ENCODE results near the gene OR2V2. TPM values are rescaled to one million over a fixed set of nuclear protein-coding genes. Genes with fewer than 3 reads are reported as not detected.
"Not testable (repeated sequence)": the region's sequence is repeated elsewhere in the genome, so short reads cannot be mapped to it uniquely, and the experiment has no call there.

OR2V2 gene
- total RNA-seq, 1 donor from 2014 or later: not detected

GRCh38 chr5:181168595-181169118 lies 21.3 kb downstream of the OR2V2 start:
- no peak for DNase-seq (ENCODE audit: low read depth, low spot score)

GRCh38 chr5:181169459-181170236 lies 22.3 kb downstream of the OR2V2 start:
- not testable (repeated sequence) for DNase-seq (ENCODE audit: low read depth, low spot score)

- no peak for DNase-seq (ENCODE audit: low read depth, low spot score)
These were observed 22.9 kb downstream of the OR2V2 start for GRCh38 chr5:181170237-181170825.

DNA sequence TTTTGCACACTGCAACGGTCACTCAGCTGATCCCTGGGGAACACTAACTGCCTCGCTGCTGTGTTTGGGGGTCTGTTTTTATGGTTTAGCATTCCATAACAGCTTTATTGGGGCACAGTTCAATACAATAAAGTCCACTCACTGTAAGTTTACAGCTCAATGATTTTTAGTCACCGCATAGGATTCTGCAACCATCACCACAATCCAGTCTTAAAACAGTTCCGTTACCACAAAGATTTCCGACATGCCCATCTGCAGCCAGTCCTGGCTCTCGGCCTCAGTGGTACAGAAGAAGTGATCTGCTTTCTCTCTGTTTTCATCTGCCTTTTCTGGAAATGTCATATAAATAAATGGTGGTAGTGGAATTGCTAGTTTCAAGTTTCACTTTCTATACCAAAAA lies 23.6 kb downstream of the OR2V2 start:
- DNase-seq (ENCODE audit: low read depth, low spot score): no peak

DNA sequence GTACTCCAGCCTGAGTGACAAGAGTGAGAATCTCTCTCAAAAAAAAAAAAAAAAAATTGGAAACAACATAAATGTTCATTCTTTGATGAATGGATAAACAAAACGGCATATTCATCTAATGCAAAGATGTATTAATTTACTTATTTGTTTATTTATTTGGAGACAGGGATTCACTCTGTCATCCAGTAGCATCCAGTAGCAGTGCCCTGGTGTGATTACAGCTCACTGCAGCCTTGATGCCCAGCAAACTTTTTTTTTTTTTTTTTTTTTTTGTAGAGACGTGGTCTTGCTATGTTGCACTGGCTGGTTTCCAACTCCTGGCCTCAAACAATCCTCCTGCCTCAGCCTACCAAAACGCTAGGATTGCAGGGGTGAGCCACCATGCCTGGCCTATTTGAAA lies 24.4 kb downstream of the OR2V2 start:
- DNase-seq (ENCODE audit: low read depth, low spot score): no peak

DNA sequence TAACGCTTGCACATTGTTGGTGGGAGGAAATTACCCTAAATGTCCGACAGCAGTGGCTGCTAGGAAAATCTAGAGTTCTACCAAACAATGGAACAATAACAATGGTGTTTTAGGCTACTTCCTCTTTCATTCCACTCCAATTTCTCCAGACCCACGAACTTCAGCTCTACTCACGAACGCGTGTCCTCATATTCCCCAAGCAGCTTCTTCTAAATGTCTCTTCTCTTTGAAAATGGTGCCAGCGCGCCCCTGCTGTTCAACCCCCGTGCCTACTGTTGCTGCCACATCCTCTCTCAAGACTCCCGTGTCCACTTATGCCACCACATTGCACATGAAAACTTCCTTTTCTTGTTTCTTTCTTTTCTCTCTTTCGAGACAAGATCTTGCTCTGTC lies 25.6 kb downstream of the OR2V2 start:
- DNase-seq (ENCODE audit: low read depth, low spot score): no peak

DNA sequence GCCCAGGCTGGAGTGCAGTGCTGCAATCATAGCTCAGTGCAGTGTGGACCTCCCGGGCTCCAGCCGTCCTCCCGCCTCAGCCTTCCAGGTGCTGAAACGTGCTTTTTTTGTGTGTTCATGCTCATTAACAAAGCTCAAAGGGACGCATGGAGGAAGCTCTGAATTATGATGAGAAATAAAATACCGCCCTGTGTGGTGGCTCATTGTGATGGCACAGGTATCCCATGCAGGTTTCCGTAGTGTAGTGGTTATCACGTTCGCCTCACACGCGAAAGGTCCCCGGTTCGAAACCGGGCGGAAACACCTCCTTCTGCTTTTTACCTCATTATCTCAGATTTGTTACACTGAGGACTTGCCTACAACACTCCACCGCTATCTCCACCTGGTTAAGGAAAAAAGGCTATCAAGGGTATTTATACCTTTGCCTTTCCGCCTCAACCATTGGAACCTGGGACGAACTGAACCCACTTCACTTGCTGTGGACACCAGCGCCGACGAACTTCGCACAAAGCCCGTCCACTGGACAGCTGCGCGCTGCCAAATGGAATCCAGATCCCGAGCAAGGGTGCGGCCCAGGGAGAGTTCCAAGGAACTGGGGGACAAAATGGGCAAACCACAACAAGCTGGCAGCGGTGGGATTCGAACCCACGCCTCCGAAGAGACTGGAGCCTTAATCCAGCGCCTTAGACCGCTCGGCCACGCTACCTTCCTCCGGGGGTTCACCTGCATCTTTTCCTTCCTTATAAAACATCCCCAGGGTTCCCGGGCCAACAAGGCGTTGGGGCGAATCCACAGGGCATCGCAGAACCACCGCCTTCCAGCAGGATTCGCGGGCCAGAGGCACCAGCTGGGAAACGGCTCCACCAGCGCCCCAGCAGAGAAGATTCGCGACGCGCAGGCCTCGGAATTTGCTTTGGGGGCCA lies 26.3 kb downstream of the OR2V2 start:
- no peak for DNase-seq (ENCODE audit: low read depth, low spot score)

- DNase-seq (ENCODE audit: low read depth, low spot score): no peak
These were observed 29.0 kb downstream of the OR2V2 start for GRCh38 chr5:181176254-181176952.

GRCh38 chr5:181177559-181177958 lies 30.2 kb downstream of the OR2V2 start:
- DNase-seq (ENCODE audit: low read depth, low spot score): not testable (repeated sequence)

DNA sequence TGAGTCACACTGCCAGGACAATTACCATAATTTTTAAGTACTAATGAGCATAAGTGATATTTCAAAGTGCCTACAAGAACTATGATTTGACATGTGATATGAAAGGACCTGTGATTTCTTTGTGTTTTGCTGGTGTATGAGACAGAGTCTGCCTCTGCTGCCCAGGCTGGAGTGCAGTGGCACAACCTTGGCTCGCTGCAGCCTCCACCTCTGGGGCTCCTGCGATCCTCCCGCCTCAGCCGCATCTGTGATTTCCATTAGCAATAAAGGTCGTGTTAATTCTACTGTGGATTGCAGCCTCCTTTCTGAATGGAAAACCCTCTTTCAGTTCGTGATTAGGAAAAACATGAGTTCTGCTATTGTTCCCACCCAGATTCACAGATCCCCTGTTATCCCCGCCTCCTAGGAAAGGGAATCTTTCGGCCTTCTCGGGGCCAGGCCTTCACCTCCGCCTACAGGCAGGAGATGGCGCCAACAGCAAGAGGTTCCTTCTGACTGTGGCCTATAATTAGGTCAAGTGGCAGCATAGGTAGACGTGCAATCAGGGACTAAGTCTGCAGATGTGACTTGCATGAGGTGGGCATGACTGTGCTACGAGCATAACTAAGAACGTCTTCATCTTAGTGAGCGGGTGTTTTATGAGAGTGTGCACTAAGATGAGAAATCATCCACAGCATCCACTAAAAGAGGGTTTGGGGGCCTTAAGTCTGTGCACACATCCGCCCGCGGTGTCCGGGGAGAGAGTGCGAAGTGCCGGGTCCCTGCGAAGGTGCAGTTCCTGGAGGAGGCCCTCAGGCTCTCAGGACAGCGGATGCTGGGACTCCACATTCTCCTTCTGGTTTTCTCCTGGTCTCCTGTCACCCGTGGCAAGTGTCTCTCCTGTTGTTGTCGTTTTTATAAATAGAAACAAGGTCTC lies 34.5 kb downstream of the OR2V2 start:
- no peak for DNase-seq (ENCODE audit: low read depth, low spot score)

DNA sequence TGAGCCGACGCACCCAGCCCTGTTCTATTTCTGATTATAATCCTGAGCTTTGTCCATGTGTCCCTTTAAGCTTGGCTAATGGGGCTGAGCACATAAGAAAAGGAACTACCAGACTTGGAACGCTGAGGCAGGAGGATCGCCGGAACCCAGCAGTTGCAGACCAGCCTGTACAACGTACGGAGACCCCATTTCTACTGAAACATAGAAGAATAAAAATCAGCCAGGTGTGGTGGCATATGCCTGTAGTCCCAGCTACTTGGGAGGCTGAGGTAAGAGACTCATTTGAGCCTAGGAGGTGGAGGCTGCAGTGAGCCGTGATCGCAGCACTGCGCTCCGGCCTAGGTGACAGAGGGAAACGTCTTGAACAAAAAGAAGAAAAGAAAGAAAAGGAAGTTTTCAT lies 35.3 kb downstream of the OR2V2 start:
- no peak for DNase-seq (ENCODE audit: low read depth, low spot score)

- DNase-seq (ENCODE audit: low read depth, low spot score): no peak
These were observed 37.4 kb downstream of the OR2V2 start for GRCh38 chr5:181184845-181185216.

- DNase-seq (ENCODE audit: low read depth, low spot score): no peak
These were observed 38.2 kb downstream of the OR2V2 start for GRCh38 chr5:181185560-181185959.

GRCh38 chr5:181186022-181186421 lies 38.6 kb downstream of the OR2V2 start:
- DNase-seq (ENCODE audit: low read depth, low spot score): no peak

- no peak for DNase-seq (ENCODE audit: low read depth, low spot score)
These were observed 39.7 kb downstream of the OR2V2 start for GRCh38 chr5:181186986-181187499.

- no peak for DNase-seq (ENCODE audit: low read depth, low spot score)
These were observed 40.3 kb downstream of the OR2V2 start for GRCh38 chr5:181187500-181188213.

DNA sequence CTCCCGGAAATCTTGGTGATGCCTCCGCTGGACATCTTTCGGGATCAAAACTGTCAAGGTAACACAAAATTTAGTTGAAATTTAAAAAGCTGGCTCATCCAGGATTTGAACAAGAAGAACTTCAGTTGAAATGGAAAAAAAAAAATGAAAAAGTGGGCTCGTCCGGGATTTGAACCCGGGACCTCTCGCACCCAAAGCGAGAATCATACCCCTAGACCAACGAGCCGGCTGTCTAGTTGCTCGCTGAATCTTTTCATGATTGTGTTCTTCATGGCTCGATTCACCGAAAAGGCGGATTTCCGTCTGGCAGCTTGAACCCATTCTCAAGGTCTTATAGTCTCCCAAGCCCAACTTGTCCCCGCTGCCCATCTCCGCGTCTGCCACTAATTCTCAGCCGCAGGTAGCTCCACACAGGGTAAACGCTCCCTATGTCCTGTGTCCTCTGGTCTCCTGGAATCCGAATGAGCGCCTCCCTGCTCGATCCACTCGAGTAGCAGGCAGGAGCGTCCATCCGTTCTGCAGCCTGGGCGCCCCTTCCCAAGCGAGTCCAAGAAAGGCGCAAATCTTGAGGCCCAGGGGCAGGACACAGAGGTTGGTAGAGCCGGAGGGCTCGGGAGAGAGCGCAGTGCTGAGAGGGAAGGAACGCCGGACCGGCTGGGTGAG lies 41.4 kb downstream of the OR2V2 start:
- DNase-seq (ENCODE audit: low read depth, low spot score): no peak

DNA sequence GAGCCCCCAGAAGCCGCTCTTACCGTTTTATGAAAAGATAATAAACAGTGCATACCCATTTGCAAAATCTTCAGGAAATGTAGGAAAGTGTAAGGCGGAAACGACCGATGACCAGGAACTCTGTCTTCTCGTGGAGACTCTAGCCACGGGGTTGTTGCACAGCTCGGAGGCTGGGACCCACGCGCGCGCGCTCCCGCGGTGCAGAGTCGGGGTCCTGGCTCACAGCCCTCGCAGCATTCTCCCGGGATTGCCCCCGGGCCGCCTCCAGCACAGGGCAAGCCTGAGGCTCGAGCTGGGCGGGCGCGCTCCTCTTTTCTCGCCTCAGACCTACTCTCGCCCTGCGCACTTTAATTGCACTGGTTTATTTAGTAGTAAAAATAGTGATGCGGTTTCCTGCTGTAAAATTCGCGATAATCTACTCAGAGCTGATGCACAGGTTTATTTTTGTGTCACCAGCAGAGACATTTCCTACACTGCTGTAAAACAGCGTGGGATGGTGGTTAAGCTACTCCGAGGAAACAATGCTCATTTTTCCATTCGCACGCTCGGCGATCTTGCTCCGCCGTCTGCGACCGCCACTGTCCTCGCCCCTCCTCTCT lies 42.1 kb downstream of the OR2V2 start:
- no peak for DNase-seq (ENCODE audit: low read depth, low spot score)

All from pulmonary artery endothelial cell (primary cell).